Measurements from ENCODE around the gene NUDT21. TPM values are rescaled to one million over a fixed set of nuclear protein-coding genes. Genes with fewer than 3 reads are reported as not detected.
"Not testable (repeated sequence)": the region's sequence is repeated elsewhere in the genome, so short reads cannot be mapped to it uniquely, and the experiment has no call there.

NUDT21 gene
- total and polyA plus RNA-seq, 3 donors from 2014 or later, result 67.7 to 224 (median 75.3) TPM

DNA sequence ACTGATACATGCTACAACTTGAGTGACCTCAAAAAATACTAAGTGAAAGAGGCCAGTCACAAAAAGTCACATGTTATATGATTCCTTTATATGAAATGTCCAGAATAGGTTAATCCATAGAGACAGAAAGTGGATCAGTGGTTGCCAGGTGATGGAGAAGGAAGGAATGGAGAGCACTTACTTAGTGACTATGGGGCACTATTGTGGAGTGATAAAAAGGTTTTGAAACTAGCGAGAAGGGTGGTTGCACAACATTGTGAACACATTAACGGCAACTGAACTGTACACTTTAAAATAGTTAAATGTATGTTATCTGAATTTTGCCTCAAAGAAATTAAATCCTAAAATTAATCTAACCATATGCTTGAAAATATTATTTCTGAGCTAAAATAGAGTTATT, 51.6 kb downstream of the NUDT21 start:
- no peak for DNase-seq
- 89 to 90% methylated on average over 2 of the region's 2 CpGs for WGBS, 2 donors
- H3K4me3 ChIP-seq, result no peak overlapping the region
- TF ChIP-seq, protein P1, sequence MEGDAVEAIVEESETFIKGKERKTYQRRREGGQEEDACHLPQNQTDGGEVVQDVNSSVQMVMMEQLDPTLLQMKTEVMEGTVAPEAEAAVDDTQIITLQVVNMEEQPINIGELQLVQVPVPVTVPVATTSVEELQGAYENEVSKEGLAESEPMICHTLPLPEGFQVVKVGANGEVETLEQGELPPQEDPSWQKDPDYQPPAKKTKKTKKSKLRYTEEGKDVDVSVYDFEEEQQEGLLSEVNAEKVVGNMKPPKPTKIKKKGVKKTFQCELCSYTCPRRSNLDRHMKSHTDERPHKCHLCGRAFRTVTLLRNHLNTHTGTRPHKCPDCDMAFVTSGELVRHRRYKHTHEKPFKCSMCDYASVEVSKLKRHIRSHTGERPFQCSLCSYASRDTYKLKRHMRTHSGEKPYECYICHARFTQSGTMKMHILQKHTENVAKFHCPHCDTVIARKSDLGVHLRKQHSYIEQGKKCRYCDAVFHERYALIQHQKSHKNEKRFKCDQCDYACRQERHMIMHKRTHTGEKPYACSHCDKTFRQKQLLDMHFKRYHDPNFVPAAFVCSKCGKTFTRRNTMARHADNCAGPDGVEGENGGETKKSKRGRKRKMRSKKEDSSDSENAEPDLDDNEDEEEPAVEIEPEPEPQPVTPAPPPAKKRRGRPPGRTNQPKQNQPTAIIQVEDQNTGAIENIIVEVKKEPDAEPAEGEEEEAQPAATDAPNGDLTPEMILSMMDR (IDR thresholded peaks at IDR 0.05), result no peak
- TF ChIP-seq POLR2A (IDR thresholded peaks at IDR 0.05), result no peak
- H3K36me3 ChIP-seq (ENCODE audit: low read depth, missing control alignments), result no peaks in the 10 kb centered on the region
- H3K27ac ChIP-seq, result no peak overlapping the region
- H3K27me3 ChIP-seq, result no peaks in the 10 kb centered on the region
- no peaks in the 10 kb centered on the region for H3K9me3 ChIP-seq
- H3K4me1 ChIP-seq, result no peaks in the 10 kb centered on the region
- intact Hi-C loops (cut with DNase I; ENCODE audit: low total_unique reads), result no loop called here

- no peaks in the 10 kb centered on the region for H3K36me3 ChIP-seq (ENCODE audit: low read depth, missing control alignments)
- WGBS, 2 donors, result 90 to 91% methylated on average over 2 of the region's 2 CpGs
These were observed 52.1 kb downstream of the NUDT21 start for GRCh38 chr16:56399047-56399446.

DNA sequence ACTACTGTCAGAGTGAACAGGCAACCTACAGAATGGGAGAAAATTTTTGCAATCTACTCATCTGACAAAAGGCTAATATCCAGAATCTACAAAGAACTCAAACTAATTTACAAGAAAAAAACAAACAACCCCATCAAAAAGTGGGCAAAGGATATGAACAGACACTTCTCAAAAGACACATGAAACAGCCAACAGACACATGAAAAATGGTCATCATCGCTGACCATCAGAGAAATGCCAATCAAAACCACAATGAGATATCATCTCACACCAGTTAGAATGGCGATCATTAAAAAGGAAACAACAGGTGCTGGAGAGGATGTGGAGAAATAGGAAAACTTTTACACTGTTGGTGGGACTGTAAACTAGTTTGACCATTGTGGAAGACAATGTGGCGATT, 54.4 kb downstream of the NUDT21 start:
- H3K4me1 ChIP-seq; H3K27ac ChIP-seq; H3K27me3 ChIP-seq; DNase-seq; H3K36me3 ChIP-seq (ENCODE audit: low read depth, missing control alignments); H3K9me3 ChIP-seq; intact Hi-C loops (cut with DNase I; ENCODE audit: low total_unique reads); H3K4me3 ChIP-seq: not testable (repeated sequence)
- 96% methylated on average over 3 of the region's 3 CpGs for WGBS, 2 donors

More at GRCh38 chr16:56399047-56399446, 52.1 kb downstream of the NUDT21 start:
- no peak for DNase-seq
- no peak overlapping the region for H3K27ac ChIP-seq
- intact Hi-C loops (cut with DNase I; ENCODE audit: low total_unique reads), result no loop called here
- no peaks in the 10 kb centered on the region for H3K4me1 ChIP-seq
- no peak overlapping the region for H3K4me3 ChIP-seq
- no peaks in the 10 kb centered on the region for H3K9me3 ChIP-seq
- TF ChIP-seq POLR2A (IDR thresholded peaks at IDR 0.05), result no peak
- TF ChIP-seq, protein P1 (IDR thresholded peaks at IDR 0.05), result no peak
- no peaks in the 10 kb centered on the region for H3K27me3 ChIP-seq

- Histone ChIP-seq H3K27ac (no peak overlapping the region), H3K4me3 (no peak overlapping the region), H3K36me3 (ENCODE audit: low read depth, missing control alignments) (no peaks in the 10 kb centered on the region), H3K4me1 (no peaks in the 10 kb centered on the region), H3K9me3 (no peaks in the 10 kb centered on the region), H3K27me3 (no peaks in the 10 kb centered on the region)
- no peak for DNase-seq
- intact Hi-C loops (cut with DNase I; ENCODE audit: low total_unique reads), result no loop called here
- WGBS, 2 donors, result 89 to 99% methylated on average over 3 of the region's 3 CpGs
- TF ChIP-seq, protein P1 (IDR thresholded peaks at IDR 0.05), result no peak
- TF ChIP-seq POLR2A (IDR thresholded peaks at IDR 0.05), result no peak
These were observed 61.6 kb downstream of the NUDT21 start for GRCh38 chr16:56389554-56389953.

DNA sequence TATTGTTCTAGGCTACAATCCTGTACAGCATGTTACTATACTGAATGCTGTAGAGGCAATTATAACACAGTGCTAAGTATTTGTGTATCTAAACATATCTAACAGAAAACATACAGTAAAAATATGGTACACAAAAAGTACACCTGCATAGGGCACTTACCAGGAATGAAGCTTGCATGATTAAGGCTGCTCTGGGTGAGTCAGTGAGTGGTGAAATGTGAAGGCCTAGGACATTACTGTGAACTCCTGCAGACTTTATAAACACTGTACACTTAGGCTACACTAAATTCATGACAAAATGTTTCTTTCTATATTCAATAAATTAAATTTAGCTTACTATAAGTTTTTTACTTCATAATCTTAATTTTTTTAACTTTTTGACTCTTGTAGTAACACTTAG, 62.9 kb downstream of the NUDT21 start:
- Histone ChIP-seq H3K27me3 (no peaks in the 10 kb centered on the region), H3K27ac (no peak overlapping the region), H3K36me3 (ENCODE audit: low read depth, missing control alignments) (no peaks in the 10 kb centered on the region), H3K4me1 (no peaks in the 10 kb centered on the region), H3K4me3 (no peak overlapping the region), H3K9me3 (no peaks in the 10 kb centered on the region)
- no peak for DNase-seq
- intact Hi-C loops (cut with DNase I; ENCODE audit: low total_unique reads), result no loop called here
- TF ChIP-seq, protein P1 (IDR thresholded peaks at IDR 0.05), result no peak
- TF ChIP-seq POLR2A (IDR thresholded peaks at IDR 0.05), result no peak
